GM19240 (cell line): ENCODE measurements around the gene SNX22.

Experiments used
- DNase-seq: peaks from one replicate; pipeline ENCODE4 v3.0.0; 2011; ENCODE audit warnings: low spot score; ENCODE audit not compliant: insufficient read length

SNX22 gene

DNA sequence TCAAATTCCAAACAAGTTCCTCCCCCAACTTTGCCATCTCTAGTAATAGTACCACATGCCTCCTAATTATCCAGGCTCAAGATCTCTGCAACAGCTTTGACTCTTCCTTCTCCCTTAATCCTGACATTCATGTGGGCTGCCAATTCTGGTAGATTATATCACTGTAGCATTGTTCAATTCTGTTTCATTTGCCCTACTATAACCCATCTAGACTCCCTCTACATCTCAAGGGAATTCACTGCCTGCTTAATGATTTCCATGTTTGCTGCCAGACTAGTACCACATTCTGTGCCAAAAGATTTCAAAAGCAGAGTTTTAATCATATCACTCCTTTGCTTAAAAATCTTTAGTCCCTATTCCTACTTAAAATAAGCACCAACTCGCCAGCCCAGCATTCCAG, 45.9 kb downstream of the SNX22 start:
- no peak for DNase-seq

DNA sequence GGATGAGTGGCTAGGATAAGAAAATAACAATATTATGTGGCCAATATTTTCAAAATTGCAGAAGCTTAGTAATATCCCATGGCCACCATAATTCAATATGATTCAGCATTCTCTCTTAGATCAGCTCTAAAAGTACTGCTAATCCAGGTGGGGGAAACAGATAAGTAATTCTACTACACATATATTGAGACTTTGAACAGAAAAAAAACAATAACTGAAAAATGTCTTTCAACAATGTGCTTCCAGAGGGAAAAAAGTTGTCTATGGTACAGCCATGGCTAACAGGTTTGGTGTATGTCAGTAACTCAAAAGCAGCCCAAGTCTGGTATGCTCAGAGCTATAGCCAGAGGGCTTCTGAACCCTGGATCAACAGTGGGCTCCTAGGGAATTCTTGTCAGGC, 53.7 kb downstream of the SNX22 start:
- no peak for DNase-seq
